Measurements from ENCODE around the gene MCFD2. TPM values are rescaled to one million over a fixed set of nuclear protein-coding genes. Genes with fewer than 3 reads are reported as not detected.

The MCFD2 gene
- polyA plus RNA-seq, 1 donor (not counting 4 experiments of a cell fraction or from before 2014, with no cell fraction given) = 132 TPM

GRCh38 chr2:46885376-46885775 lies 30.2 kb downstream of the MCFD2 start:
- Histone ChIP-seq H2AFZ (ENCODE audit: control insufficient read depth, low read length) (no peak overlapping the region), H3K27me3 (ENCODE audit: control insufficient read depth, extremely low read depth, insufficient read depth, low read length) (peaks cover 24% of the 10 kb centered on the region), H3K9me3 (ENCODE audit: control insufficient read depth, low read depth, low read length) (no peaks in the 10 kb centered on the region), H3K36me3 (ENCODE audit: control insufficient read depth in 2 of 2, extremely low read depth in 1 of 2, insufficient read depth in 2 of 2, low read length in 2 of 2) (no peaks in the 10 kb centered on the region), H3K4me1 (ENCODE audit: control insufficient read depth, extremely low read depth, insufficient read depth, low read length) (peaks cover 3% of the 10 kb centered on the region), H3K9me1 (ENCODE audit: control insufficient read depth, extremely low read depth, insufficient read depth, low read length) (no peaks in the 10 kb centered on the region), H3K9ac (ENCODE audit: control insufficient read depth, extremely low read depth, insufficient read depth, low read length) (no peak overlapping the region), H3K4me3 (ENCODE audit: control insufficient read depth in 2 of 3, extremely low read depth in 1 of 3, insufficient read depth in 2 of 3, low read depth in 1 of 3, low read length in 3 of 3) (no peak overlapping the region), H4K20me1 (ENCODE audit: control insufficient read depth, extremely low read depth, insufficient read depth, low read length) (no peaks in the 10 kb centered on the region), H3K27ac (ENCODE audit: control insufficient read depth, insufficient read depth, low read length) (no peak overlapping the region), H3K4me2 (ENCODE audit: control insufficient read depth, extremely low read depth, insufficient read depth, low read depth, low read length) (no peak overlapping the region), H3K79me2 (ENCODE audit: control insufficient read depth, insufficient read depth, low read length) (no peaks in the 10 kb centered on the region)
- dilution Hi-C loops (cut with MboI; ENCODE audit: extremely low pct_ligation_motif_present, low sequenced_read_pairs) = no loop called here
- DNase-seq (ENCODE audit: low read depth, low spot score) = no peak
- TF ChIP-seq EZH2 (IDR thresholded peaks at IDR 0.05; ENCODE audit: low read length) = no peak
- no peak for TF ChIP-seq CTCF (optimal IDR thresholded peaks at IDR 0.05 in 1 of 3, IDR thresholded peaks at IDR 0.05 in 1 of 3, conservative IDR thresholded peaks at IDR 0.05 in 1 of 3; ENCODE audit: extremely low read depth in 1 of 3, insufficient read depth in 2 of 3, low read length in 3 of 3)
- FAIRE-seq = no peak

- no peak for FAIRE-seq
- dilution Hi-C loops (cut with MboI; ENCODE audit: extremely low pct_ligation_motif_present, low sequenced_read_pairs) = no loop called here
- H3K9ac ChIP-seq (ENCODE audit: control insufficient read depth, extremely low read depth, insufficient read depth, low read length) = no peak overlapping the region
Measured at GRCh38 chr2:46879511-46879910, 36.1 kb downstream of the MCFD2 start.

More at GRCh38 chr2:46879511-46879910, 36.1 kb downstream of the MCFD2 start:
- no peaks in the 10 kb centered on the region for H3K79me2 ChIP-seq (ENCODE audit: control insufficient read depth, insufficient read depth, low read length)
- H3K27ac ChIP-seq (ENCODE audit: control insufficient read depth, insufficient read depth, low read length) = no peak overlapping the region
- H3K27me3 ChIP-seq (ENCODE audit: control insufficient read depth, extremely low read depth, insufficient read depth, low read length) = peaks cover 17% of the 10 kb centered on the region
- no peak overlapping the region for H2AFZ ChIP-seq (ENCODE audit: control insufficient read depth, low read length)
- H3K4me2 ChIP-seq (ENCODE audit: control insufficient read depth, extremely low read depth, insufficient read depth, low read depth, low read length) = no peak overlapping the region
- H3K4me1 ChIP-seq (ENCODE audit: control insufficient read depth, extremely low read depth, insufficient read depth, low read length) = peaks cover 5% of the 10 kb centered on the region
- H3K9me1 ChIP-seq (ENCODE audit: control insufficient read depth, extremely low read depth, insufficient read depth, low read length) = no peaks in the 10 kb centered on the region
- no peaks in the 10 kb centered on the region for H3K9me3 ChIP-seq (ENCODE audit: control insufficient read depth, low read depth, low read length)
- no peaks in the 10 kb centered on the region for H3K36me3 ChIP-seq (ENCODE audit: control insufficient read depth in 2 of 2, extremely low read depth in 1 of 2, insufficient read depth in 2 of 2, low read length in 2 of 2)
- TF ChIP-seq EZH2 (IDR thresholded peaks at IDR 0.05; ENCODE audit: low read length) = no peak
- TF ChIP-seq CTCF (optimal IDR thresholded peaks at IDR 0.05 in 1 of 3, IDR thresholded peaks at IDR 0.05 in 1 of 3, conservative IDR thresholded peaks at IDR 0.05 in 1 of 3; ENCODE audit: extremely low read depth in 1 of 3, insufficient read depth in 2 of 3, low read length in 3 of 3) = no peak
- H3K4me3 ChIP-seq (ENCODE audit: control insufficient read depth in 2 of 3, extremely low read depth in 1 of 3, insufficient read depth in 2 of 3, low read depth in 1 of 3, low read length in 3 of 3) = no peak overlapping the region
- no peaks in the 10 kb centered on the region for H4K20me1 ChIP-seq (ENCODE audit: control insufficient read depth, extremely low read depth, insufficient read depth, low read length)
- no peak for DNase-seq (ENCODE audit: low read depth, low spot score)
